HG03064 (cell line): ENCODE results near the gene FAM234A.
A peak's percentile ranks its signal among the peaks of the same experiment; 100 is the strongest.
"Not testable (repeated sequence)": the region's sequence is repeated elsewhere in the genome, so short reads cannot be mapped to it uniquely, and the experiment has no call there.

ENCODE experiments used
- ATAC-seq: cut with Tn5 transposase; IDR thresholded peaks from one replicate; pipeline ENCODE4 v1.9.1; 2021; ENCODE audit warnings: low read depth; ENCODE audit not compliant: unreplicated experiment

FAM234A gene

GRCh38 chr16:234468-235305 is at the start of gene FAM234A:
FAM234A (plus strand) TSS chr16:234821; CDS start chr16:254414, 19,593 bp downstream.
- peak; percentile 88 for ATAC-seq

- ATAC-seq, result no peak
Observed at GRCh38 chr16:185213-185612, 49.4 kb upstream of the FAM234A start.

- no peak for ATAC-seq
Observed at GRCh38 chr16:185691-186090, 48.9 kb upstream of the FAM234A start.

GRCh38 chr16:187330-187729 is 47.3 kb upstream of the FAM234A start:
- ATAC-seq, result no peak

- ATAC-seq, result no peak
Observed at GRCh38 chr16:188674-189073, 45.9 kb upstream of the FAM234A start.

- no peak for ATAC-seq
Observed at GRCh38 chr16:189604-190186, 44.9 kb upstream of the FAM234A start.

GRCh38 chr16:191831-192230 is 42.8 kb upstream of the FAM234A start:
- ATAC-seq, result no peak

GRCh38 chr16:192686-193085 is 41.9 kb upstream of the FAM234A start:
- no peak for ATAC-seq

- ATAC-seq, result no peak
Observed at GRCh38 chr16:193441-193840, 41.2 kb upstream of the FAM234A start.

- no peak for ATAC-seq
Observed at GRCh38 chr16:194516-194915, 40.1 kb upstream of the FAM234A start.

GRCh38 chr16:200388-200787 is 34.2 kb upstream of the FAM234A start:
- no peak for ATAC-seq

GRCh38 chr16:203246-203645 is 31.4 kb upstream of the FAM234A start:
- no peak for ATAC-seq

GRCh38 chr16:204046-204445 is 30.6 kb upstream of the FAM234A start:
- not testable (repeated sequence) for ATAC-seq

- not testable (repeated sequence) for ATAC-seq
Observed at GRCh38 chr16:209359-209758, 25.3 kb upstream of the FAM234A start.

GRCh38 chr16:211631-212180 is 22.9 kb upstream of the FAM234A start:
- ATAC-seq, result not testable (repeated sequence)

- ATAC-seq, result no peak
Observed at GRCh38 chr16:212999-213398, 21.6 kb upstream of the FAM234A start.

- ATAC-seq, result no peak
Observed at GRCh38 chr16:220021-220420, 14.6 kb upstream of the FAM234A start.

GRCh38 chr16:228151-228851 is 6.3 kb upstream of the FAM234A start:
- no peak for ATAC-seq

- peak; percentile 74 for ATAC-seq
Observed at GRCh38 chr16:228852-229730, 5.5 kb upstream of the FAM234A start, which contains the start of gene LUC7L. LUC7L (minus strand) TSS chr16:229449; CDS start chr16:229339, 110 bp downstream.

GRCh38 chr16:229731-230281 is 4.8 kb upstream of the FAM234A start:
- ATAC-seq, result no peak
